H1 (cell line): ENCODE results near the gene AHI1. TPM values are rescaled to one million over a fixed set of nuclear protein-coding genes. Genes with fewer than 3 reads are reported as not detected.

Source experiments
- CTCF ChIA-PET: fragments of 300-600 bp; sonication (Branson Sonifier 250); formaldehyde crosslinking; loops from one replicate; lab custom pipeline; 2021; ENCODE audit not compliant: partially characterized antibody; lab: Charles Lee
- POLR2A ChIA-PET: fragments of 300-600 bp; sonication (Branson Sonifier 250); formaldehyde crosslinking; loops from one replicate; lab custom pipeline; 2021; ENCODE audit warnings: inconsistent platforms; ENCODE audit not compliant: partially characterized antibody; lab: Charles Lee
- DNase-seq, 2 experiments: peaks; one replicate each; pipeline versions ENCODE4 v3.0.0 to v3.0.0-alpha.2; 2010 to 2022; ENCODE audit warnings: low spot score in 2 of 2, low read depth in 1 of 2, mixed read lengths in 1 of 2
- FAIRE-seq: peaks from 2 replicates; lab custom pipeline; 2011; peaks lifted over from hg19 to GRCh38; lab: Jason Lieb, UNC
- H2AFZ ChIP-seq: 2 replicates; pipeline ENCODE4 v1.8.1; 2012; ENCODE audit warnings: low read length, inconsistent platforms
- H2AK5ac ChIP-seq: 2 replicates; pipeline ENCODE4 v1.6.1; 2013; ENCODE audit warnings: low read depth, low read length
- H2BK120ac ChIP-seq: replicated peaks from 2 replicates; pipeline ENCODE3; 2013; ENCODE audit warnings: low read depth, low read length, inconsistent platforms
- H2BK12ac ChIP-seq: 2 replicates; pipeline ENCODE4 v1.6.1; 2013; ENCODE audit warnings: low read depth, low read length
- H2BK15ac ChIP-seq: 2 replicates; pipeline ENCODE4 v1.6.1; 2013; ENCODE audit warnings: low read length
- H2BK20ac ChIP-seq: 2 replicates; pipeline ENCODE4 v1.6.1; 2013; ENCODE audit warnings: low read length
- H2BK5ac ChIP-seq: 2 replicates; pipeline ENCODE4 v1.6.1; 2013; ENCODE audit warnings: low read depth, low read length
- H3K14ac ChIP-seq: 2 replicates; pipeline ENCODE4 v1.6.1; 2013; ENCODE audit warnings: inconsistent platforms; ENCODE audit not compliant: insufficient read length
- H3K18ac ChIP-seq: 2 replicates; pipeline ENCODE4 v1.6.1; 2013; ENCODE audit warnings: low read length; ENCODE audit errors: extremely low read depth
- H3K23ac ChIP-seq: 2 replicates; pipeline ENCODE4 v1.6.1; 2013; ENCODE audit warnings: inconsistent platforms; ENCODE audit not compliant: insufficient read length
- H3K23me2 ChIP-seq: 2 replicates; pipeline ENCODE4 v1.6.1; 2013; ENCODE audit warnings: low read depth, low read length
- H3K27ac ChIP-seq: 2 replicates; pipeline ENCODE4 v1.6.1; 2011; ENCODE audit warnings: low read depth, low read length, inconsistent platforms
- H3K27me3 ChIP-seq, 4 experiments: replicated peaks in 1 of 4; 1 replicate in 1 of 4; 2 replicates in 3 of 4; pipeline versions ENCODE4 v1.6.1 to v1.8.1; 2011 to 2013; ENCODE audit warnings: low read length in 3 of 4, mild to moderate bottlenecking in 3 of 4, inconsistent platforms in 2 of 4, mixed read lengths in 2 of 4, moderate library complexity in 1 of 4; ENCODE audit not compliant: control insufficient read depth in 3 of 4, insufficient read depth in 3 of 4; ENCODE audit errors: extremely low read depth in 1 of 4
- H3K36me3 ChIP-seq, 4 experiments: 2 replicates each; pipeline versions ENCODE4 v1.6.1 to v1.8.1; 2011 to 2013; ENCODE audit warnings: mild to moderate bottlenecking in 4 of 4, low read length in 3 of 4, moderate library complexity in 2 of 4, control low read depth in 1 of 4, inconsistent platforms in 1 of 4; ENCODE audit not compliant: insufficient read depth in 4 of 4, control insufficient read depth in 2 of 4
- H3K4ac ChIP-seq: replicated peaks from 2 replicates; pipeline ENCODE3; 2013; ENCODE audit warnings: low read length, low read depth, mixed read lengths, inconsistent platforms; ENCODE audit not compliant: insufficient read length
- H3K4me1 ChIP-seq, 4 experiments: replicated peaks in 1 of 4; 1 replicate in 1 of 4; 2 replicates in 3 of 4; pipeline versions ENCODE4 v1.6.1 to v1.8.1; 2011 to 2013; ENCODE audit warnings: low read length in 3 of 4, inconsistent platforms in 2 of 4, mixed read lengths in 1 of 4; ENCODE audit not compliant: insufficient read depth in 4 of 4, control insufficient read depth in 3 of 4
- H3K4me2 ChIP-seq, 2 experiments: 2 replicates each; pipeline versions ENCODE4 v1.6.1 to v1.8.1; 2011 to 2013; ENCODE audit warnings: low read depth in 2 of 2, low read length in 2 of 2, control low read depth in 1 of 2, inconsistent platforms in 1 of 2, mild to moderate bottlenecking in 1 of 2; ENCODE audit not compliant: insufficient read depth in 1 of 2
- H3K4me3 ChIP-seq, 4 experiments: fragments of 200-600, 300-600 bp in 1 of 4; sonication (generic), shearing (Covaris generic), sonication (Bioruptor Twin) in 1 of 4; 2 replicates each; pipeline versions ENCODE4 v1.5.1 to v1.8.1; 2011 to 2016; ENCODE audit warnings: low read length in 4 of 4, low read depth in 3 of 4, control low read depth in 2 of 4, inconsistent platforms in 2 of 4, mild to moderate bottlenecking in 2 of 4, mixed read lengths in 1 of 4, moderate library complexity in 1 of 4; ENCODE audit not compliant: insufficient read depth in 2 of 4; ENCODE audit errors: extremely low read depth in 1 of 4
- H3K56ac ChIP-seq: replicated peaks from 2 replicates; pipeline ENCODE3; 2013; ENCODE audit warnings: low read depth, mild to moderate bottlenecking, mixed read lengths, low read length, inconsistent platforms; ENCODE audit not compliant: insufficient read length
- H3K79me1 ChIP-seq: 2 replicates; pipeline ENCODE4 v1.6.1; 2013; ENCODE audit warnings: low read depth, low read length, control low read depth
- H3K79me2 ChIP-seq, 2 experiments: 2 replicates each; pipeline versions ENCODE4 v1.6.1 to v1.8.1; 2012 to 2013; ENCODE audit warnings: low read length in 2 of 2, mild to moderate bottlenecking in 2 of 2, inconsistent platforms in 1 of 2; ENCODE audit not compliant: insufficient read depth in 2 of 2, control insufficient read depth in 1 of 2
- H3K9ac ChIP-seq, 4 experiments: replicated peaks in 1 of 4; 1 replicate in 1 of 4; 2 replicates in 3 of 4; pipeline versions ENCODE4 v1.6.1 to v1.8.1; 2011 to 2013; ENCODE audit warnings: low read depth in 3 of 4, low read length in 3 of 4, control low read depth in 2 of 4, mild to moderate bottlenecking in 2 of 4, moderate library complexity in 2 of 4, inconsistent platforms in 1 of 4; ENCODE audit errors: extremely low read depth in 1 of 4
- H3K9me3 ChIP-seq, 2 experiments: 2 replicates each; pipeline versions ENCODE4 v1.6.1 to v1.8.1; 2012 to 2013; ENCODE audit warnings: mild to moderate bottlenecking in 2 of 2, moderate library complexity in 2 of 2, control low read depth in 1 of 2, inconsistent platforms in 1 of 2, low read depth in 1 of 2, low read length in 1 of 2, mixed read lengths in 1 of 2; ENCODE audit not compliant: insufficient read depth in 2 of 2
- H4K20me1 ChIP-seq, 2 experiments: replicated peaks in 1 of 2; 2 replicates each; pipeline versions ENCODE3 to v1.8.1; 2011 to 2013; ENCODE audit warnings: inconsistent platforms in 2 of 2, low read length in 2 of 2, mild to moderate bottlenecking in 1 of 2; ENCODE audit not compliant: insufficient read depth in 2 of 2, control insufficient read depth in 1 of 2
- H4K5ac ChIP-seq: 2 replicates; pipeline ENCODE4 v1.6.1; 2013; ENCODE audit warnings: low read length, low read depth, mixed read lengths, inconsistent platforms; ENCODE audit not compliant: insufficient read length
- H4K8ac ChIP-seq: 2 replicates; pipeline ENCODE4 v1.8.0; 2013; ENCODE audit warnings: mild to moderate bottlenecking, moderate library complexity, low read length, inconsistent platforms; ENCODE audit not compliant: insufficient read depth; ENCODE audit errors: extremely low read depth
- H4K91ac ChIP-seq: replicated peaks from 2 replicates; pipeline ENCODE3; 2013; ENCODE audit warnings: low read length, mixed read lengths, inconsistent platforms; ENCODE audit not compliant: insufficient read length
- CEBPB ChIP-seq: IDR thresholded peaks from 2 replicates; pipeline ENCODE4 v1.6.1; 2012; ENCODE audit warnings: low read depth, low read length
- FOSL1 ChIP-seq: IDR thresholded peaks from 2 replicates; pipeline ENCODE4 v1.6.1; 2011; ENCODE audit warnings: mild to moderate bottlenecking, low read depth, low read length, moderate library complexity; ENCODE audit not compliant: insufficient read depth
- TEAD4 ChIP-seq: IDR thresholded peaks from 2 replicates; pipeline ENCODE4 v1.6.1; 2012; ENCODE audit warnings: low read depth, low read length, inconsistent platforms, mixed read lengths
- WGBS, 2 experiments: shearing (Covaris generic) in 1 of 2; methylation state at CpG; one replicate each; pipeline versions ENCODE4 v1.1.6 to v1.1.7; 2013 to 2015; ENCODE audit warnings: low lambda C conversion rate in 2 of 2, mixed read lengths in 2 of 2, inconsistent platforms in 1 of 2, low coverage in 1 of 2, missing lambda C conversion rate in 1 of 2; ENCODE audit not compliant: insufficient replicate concordance in 2 of 2, insufficient coverage in 1 of 2, insufficient read length in 1 of 2; ENCODE audit errors: extremely low coverage in 1 of 2, missing lambda C conversion rate in 1 of 2; 5-methylcytosine and 5-hydroxymethylcytosine counted together
- polyA plus RNA-seq, 7 experiments: library from polyadenylated mRNA; depleted of rRNA in 3 of 7; stranded (reverse) in 5 of 7; unstranded in 2 of 7; fragments of >200 nt in 5 of 7; fragments of 200-250 nt in 2 of 7; gene quantifications; 1 replicate in 5 of 7; 2 replicates in 1 of 7; 4 replicates in 1 of 7; pipeline versions ENCODE4 v1.2.1 to v1.2.3, GENCODE V29; 2011 to 2013; ENCODE audit warnings: missing spikeins in 2 of 7, mixed read lengths in 2 of 7
- total RNA-seq: library from RNA; stranded (reverse); fragmentation: NEBNext Ultra II Directional; extraction: Animal tissue kit (Norgen Biotek cat#: 25700); gene quantifications from 2 replicates; pipeline ENCODE4 v1.2.1, GENCODE V29; 2021

AHI1 gene
- total and polyA plus RNA-seq, 2 of the 8 experiments (the other 6 are each of a cell fraction or from before 2014, with no cell fraction given), result 4.2 to 19.6 TPM

- no peak overlapping the region for H3K4me3 ChIP-seq
- no peak overlapping the region for H2AK5ac ChIP-seq
- H3K27me3 ChIP-seq, result no peaks in the 10 kb centered on the region
- no peak overlapping the region for H3K23ac ChIP-seq
- DNase-seq, result no peak
- no peak overlapping the region for H2BK5ac ChIP-seq
- H3K9me3 ChIP-seq, result no peaks in the 10 kb centered on the region
- H3K9ac ChIP-seq, result no peak overlapping the region
- no peak overlapping the region for H3K14ac ChIP-seq
- H4K5ac ChIP-seq, result no peak overlapping the region
- no peaks in the 10 kb centered on the region for H3K23me2 ChIP-seq
- ChIA-PET POLR2A (interaction anchor here (1.1 kb wide), 1 partner anchor 11 kb away, joined by 3 read pairs; no protein-coding TSS in a partner anchor), CTCF (interaction anchor here (0.6 to 1.7 kb wide), 8 partner anchors 15 to 736 kb away, joined by 3 to 6 read pairs (median 4); no protein-coding TSS in a partner anchor)
- no peak overlapping the region for H4K91ac ChIP-seq
- no peak overlapping the region for H2BK12ac ChIP-seq
- no peak overlapping the region for H2AFZ ChIP-seq
- H3K27ac ChIP-seq, result no peak overlapping the region
- no peak overlapping the region for H2BK120ac ChIP-seq
- no peaks in the 10 kb centered on the region for H3K79me1 ChIP-seq
- no peak overlapping the region for H2BK15ac ChIP-seq
- no peak overlapping the region for H4K8ac ChIP-seq
- H2BK20ac ChIP-seq, result no peak overlapping the region
- no peaks in the 10 kb centered on the region for H3K36me3 ChIP-seq
- H3K4me2 ChIP-seq, result no peak overlapping the region
- no peak overlapping the region for H3K4ac ChIP-seq
- no peak overlapping the region for H3K56ac ChIP-seq
- no peaks in the 10 kb centered on the region for H4K20me1 ChIP-seq
- WGBS, 2 experiments, result 28% methylated on average over 1 of the region's 1 CpG; no CpG with 5 or more reads in 1 of the 2 experiments
- H3K18ac ChIP-seq, result no peak overlapping the region
- H3K79me2 ChIP-seq, result no peaks in the 10 kb centered on the region
- no peak for FAIRE-seq
- H3K4me1 ChIP-seq, result peaks cover 0 to 4% (median 2%) of the 10 kb centered on the region in 4 experiments; a peak in 2 of 7 replicates
- TF ChIP-seq TEAD4 (peak; percentile 48; the same call in 1 of the 2 replicates), CEBPB (peak; percentile 65), FOSL1 (no peak)
Measured at GRCh38 chr6:135505648-135506047, 8.1 kb upstream of the AHI1 start.
